ENCODE results near the gene NUDT19.
"Not testable (repeated sequence)": the region's sequence is repeated elsewhere in the genome, so short reads cannot be mapped to it uniquely, and the experiment has no call there.

NUDT19 gene

GRCh38 chr19:32691291-32691951 is at the start of gene NUDT19:
TSS of gene NUDT19 (plus strand) at chr19:32691821. CDS start at chr19:32691961, 140 bp downstream.
- DNase-seq = peak; percentile 78

GRCh38 chr19:32642771-32643170 is 48.9 kb upstream of the NUDT19 start:
- no peak for DNase-seq

- DNase-seq = no peak
These were observed 45.1 kb upstream of the NUDT19 start for GRCh38 chr19:32646556-32646955.

- no peak for DNase-seq
These were observed 44.3 kb upstream of the NUDT19 start for GRCh38 chr19:32647361-32647760.

- DNase-seq = no peak
These were observed 41.9 kb upstream of the NUDT19 start for GRCh38 chr19:32649751-32650150.

- DNase-seq = no peak
These were observed 41.0 kb upstream of the NUDT19 start for GRCh38 chr19:32650671-32651070.

- DNase-seq = no peak
These were observed 39.9 kb upstream of the NUDT19 start for GRCh38 chr19:32651729-32652140.

- not testable (repeated sequence) for DNase-seq
These were observed 39.3 kb upstream of the NUDT19 start for GRCh38 chr19:32652331-32652730.

- no peak for DNase-seq
These were observed 38.6 kb upstream of the NUDT19 start for GRCh38 chr19:32652894-32653598.

- DNase-seq = no peak
These were observed 38.1 kb upstream of the NUDT19 start for GRCh38 chr19:32653599-32653915.

GRCh38 chr19:32656379-32656778 is 35.2 kb upstream of the NUDT19 start:
- not testable (repeated sequence) for DNase-seq

- no peak for DNase-seq
These were observed 33.5 kb upstream of the NUDT19 start for GRCh38 chr19:32658075-32658474.

GRCh38 chr19:32658527-32658926 is 33.1 kb upstream of the NUDT19 start:
- no peak for DNase-seq

- no peak for DNase-seq
These were observed 30.3 kb upstream of the NUDT19 start for GRCh38 chr19:32661318-32661717.

GRCh38 chr19:32662186-32662585 is 29.4 kb upstream of the NUDT19 start:
- no peak for DNase-seq

- DNase-seq = no peak
These were observed 25.5 kb upstream of the NUDT19 start for GRCh38 chr19:32666084-32666483.

GRCh38 chr19:32669310-32669709 is 22.3 kb upstream of the NUDT19 start:
- no peak for DNase-seq

- DNase-seq = no peak
These were observed 19.6 kb upstream of the NUDT19 start for GRCh38 chr19:32671883-32672593.

GRCh38 chr19:32672841-32673240 is 18.8 kb upstream of the NUDT19 start:
- DNase-seq = no peak

GRCh38 chr19:32673573-32673972 is 18.0 kb upstream of the NUDT19 start:
- no peak for DNase-seq

GRCh38 chr19:32674153-32674930 is 17.3 kb upstream of the NUDT19 start:
- no peak for DNase-seq

- peak; percentile 92 for DNase-seq
These were observed 16.5 kb upstream of the NUDT19 start, which contains the start of gene ANKRD27 for GRCh38 chr19:32674931-32675719. TSS of gene ANKRD27 (minus strand) at chr19:32675180. CDS start at chr19:32659015, 16,165 bp downstream.

Measured in amniotic stem cell (primary cell).